ENCODE measurements around the gene SPEF1.

SPEF1 gene

DNA sequence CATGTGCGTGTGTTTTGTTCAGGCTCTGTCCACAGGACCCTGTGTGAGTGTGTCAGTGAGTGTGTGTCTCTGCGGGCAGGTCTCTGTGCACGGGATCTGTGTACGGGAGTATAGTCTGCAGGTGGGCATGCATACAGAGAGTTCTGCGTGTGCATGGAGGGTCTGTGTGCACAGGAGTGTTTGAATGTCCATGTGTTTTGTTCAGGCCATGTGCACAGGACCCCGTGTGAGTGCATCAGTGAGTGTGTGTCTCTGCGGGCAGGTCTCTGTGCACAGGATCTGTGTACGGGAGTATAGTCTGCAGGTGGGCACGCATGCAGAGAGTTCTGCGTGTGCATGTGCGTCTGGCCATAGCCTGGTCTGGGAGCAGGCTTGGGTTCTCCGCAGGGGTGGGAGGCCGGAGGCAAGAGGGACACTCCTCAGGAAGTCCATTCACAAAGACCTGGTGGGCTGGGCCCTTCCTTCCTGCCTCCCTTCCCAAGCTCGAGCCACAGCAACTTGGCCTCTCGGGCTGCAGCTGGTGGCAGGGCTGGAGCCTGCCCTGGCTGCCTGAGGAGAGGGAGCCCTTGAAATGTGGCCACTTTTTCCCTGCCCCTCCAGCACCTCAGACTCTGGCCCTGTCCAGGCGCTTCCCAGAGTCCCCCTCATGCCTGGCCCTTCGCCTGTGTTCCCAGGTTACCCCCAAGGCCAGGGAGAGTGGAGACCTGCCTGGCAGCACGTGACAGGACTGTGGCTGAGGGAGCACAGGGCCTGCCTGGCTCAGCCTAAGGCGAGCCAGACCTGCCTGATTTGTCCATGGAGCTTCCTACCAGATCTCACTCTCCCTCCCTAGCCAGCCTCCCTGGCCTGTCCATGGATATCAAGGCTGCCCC, 42.0 kb downstream of the SPEF1 start:
- Histone ChIP-seq H3K27me3 (ENCODE audit: insufficient read depth, insufficient read length) (no peaks in the 10 kb centered on the region), H3K4me1 (ENCODE audit: insufficient read depth, insufficient read length) (peaks cover 16% of the 10 kb centered on the region), H3K36me3 (ENCODE audit: insufficient read depth, insufficient read length, low read length) (no peaks in the 10 kb centered on the region), H3K9me3 (ENCODE audit: insufficient read depth, low read length) (no peaks in the 10 kb centered on the region), H3K9ac (ENCODE audit: insufficient read length, low read depth) (peak overlapping the region; percentile 64), H3K4me3 (ENCODE audit: insufficient read length, low read depth) (no peak overlapping the region)
- TF ChIP-seq SUZ12 (IDR thresholded peaks at IDR 0.05; ENCODE audit: extremely low read depth, insufficient read depth, insufficient read length) (no peak), ZNF274 (IDR thresholded peaks at IDR 0.05; ENCODE audit: low read depth, low read length) (no peak), YY1 (IDR thresholded peaks at IDR 0.05; ENCODE audit: insufficient read depth, insufficient read length) (no peak)
- DNase-seq (ENCODE audit: low read depth, low spot score) = no peak

DNA sequence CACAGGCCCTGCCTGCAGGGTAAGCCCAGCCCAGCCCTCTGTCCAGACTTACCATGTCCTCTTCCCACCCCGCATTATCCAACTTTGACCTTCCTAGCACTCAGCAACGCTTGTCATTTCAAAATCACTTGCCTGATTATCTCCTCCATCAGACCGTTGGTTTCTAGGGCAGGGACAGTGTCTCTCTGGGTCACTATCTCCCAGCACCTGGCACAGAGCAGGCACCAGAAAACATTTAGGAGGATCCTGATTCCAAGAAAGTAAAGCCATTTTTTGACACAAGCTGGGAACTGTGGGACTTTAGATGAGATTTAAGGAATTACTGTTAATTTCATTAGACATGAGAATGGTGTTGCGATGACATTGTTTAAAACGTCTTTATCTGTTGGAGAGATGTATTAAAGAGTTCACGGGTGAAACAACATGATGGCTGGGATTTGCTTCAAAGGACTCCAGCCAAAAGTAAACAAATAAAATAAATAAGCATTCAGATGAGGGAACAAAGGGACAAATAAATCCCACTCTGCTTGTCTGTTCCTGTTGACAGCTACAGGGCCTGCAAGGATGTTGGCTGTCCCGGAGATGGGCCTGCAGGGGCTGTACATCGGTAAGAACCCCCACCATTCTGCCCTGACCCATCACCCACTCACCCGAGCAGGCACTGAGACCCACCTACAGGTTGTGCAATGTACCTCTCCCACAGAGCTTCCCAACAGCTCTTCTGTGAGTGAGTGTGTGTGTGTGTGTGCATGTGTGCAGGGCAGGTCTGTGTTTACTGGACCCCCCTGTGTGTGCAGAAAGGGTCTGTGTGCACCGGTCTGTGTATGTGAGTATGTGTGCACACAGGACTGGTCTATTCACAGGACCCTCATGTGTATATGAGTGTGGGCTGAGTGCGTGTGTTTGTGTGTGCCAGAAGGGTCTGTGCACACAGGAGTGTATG, 42.9 kb downstream of the SPEF1 start:
- no peak for TF ChIP-seq ZNF274 (IDR thresholded peaks at IDR 0.05; ENCODE audit: low read depth, low read length)
- TF ChIP-seq SUZ12 (IDR thresholded peaks at IDR 0.05; ENCODE audit: extremely low read depth, insufficient read depth, insufficient read length) = no peak
- no peak for TF ChIP-seq YY1 (IDR thresholded peaks at IDR 0.05; ENCODE audit: insufficient read depth, insufficient read length)
- no peaks in the 10 kb centered on the region for H3K36me3 ChIP-seq (ENCODE audit: insufficient read depth, insufficient read length, low read length)
- peaks cover 18% of the 10 kb centered on the region for H3K4me1 ChIP-seq (ENCODE audit: insufficient read depth, insufficient read length)
- no peaks in the 10 kb centered on the region for H3K9me3 ChIP-seq (ENCODE audit: insufficient read depth, low read length)
- H3K9ac ChIP-seq (ENCODE audit: insufficient read length, low read depth) = no peak overlapping the region
- DNase-seq (ENCODE audit: low read depth, low spot score) = no peak
- no peak overlapping the region for H3K4me3 ChIP-seq (ENCODE audit: insufficient read length, low read depth)
- peaks cover 4% of the 10 kb centered on the region for H3K27me3 ChIP-seq (ENCODE audit: insufficient read depth, insufficient read length)

DNA sequence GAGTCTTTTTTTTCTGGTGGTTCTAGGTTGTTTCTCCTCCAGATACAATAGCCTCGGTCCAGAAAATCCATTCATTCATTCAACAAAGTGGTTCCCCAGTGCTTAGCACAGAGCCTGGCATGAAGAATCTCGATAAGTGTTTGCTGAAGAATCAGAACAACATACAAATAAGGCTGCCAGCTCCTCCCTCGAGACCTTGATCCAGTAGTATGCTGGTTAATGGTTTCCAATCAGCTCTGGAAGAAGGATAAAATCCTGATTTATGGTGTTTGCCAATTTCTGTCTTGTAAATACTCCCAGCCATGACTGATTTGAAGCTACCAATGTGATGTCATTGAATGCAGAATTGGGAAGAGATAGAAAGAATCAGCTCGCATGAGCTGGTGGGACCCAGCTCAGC, 45.5 kb downstream of the SPEF1 start:
- no peaks in the 10 kb centered on the region for H3K36me3 ChIP-seq (ENCODE audit: insufficient read depth, insufficient read length, low read length)
- DNase-seq (ENCODE audit: low read depth, low spot score) = no peak
- H3K27me3 ChIP-seq (ENCODE audit: insufficient read depth, insufficient read length) = peaks cover 13% of the 10 kb centered on the region
- TF ChIP-seq ZNF274 (IDR thresholded peaks at IDR 0.05; ENCODE audit: low read depth, low read length) = no peak
- no peak for TF ChIP-seq SUZ12 (IDR thresholded peaks at IDR 0.05; ENCODE audit: extremely low read depth, insufficient read depth, insufficient read length)
- no peak for TF ChIP-seq YY1 (IDR thresholded peaks at IDR 0.05; ENCODE audit: insufficient read depth, insufficient read length)
- no peaks in the 10 kb centered on the region for H3K9me3 ChIP-seq (ENCODE audit: insufficient read depth, low read length)
- no peak overlapping the region for H3K9ac ChIP-seq (ENCODE audit: insufficient read length, low read depth)
- H3K4me3 ChIP-seq (ENCODE audit: insufficient read length, low read depth) = no peak overlapping the region
- H3K4me1 ChIP-seq (ENCODE audit: insufficient read depth, insufficient read length) = peaks cover 22% of the 10 kb centered on the region

DNA sequence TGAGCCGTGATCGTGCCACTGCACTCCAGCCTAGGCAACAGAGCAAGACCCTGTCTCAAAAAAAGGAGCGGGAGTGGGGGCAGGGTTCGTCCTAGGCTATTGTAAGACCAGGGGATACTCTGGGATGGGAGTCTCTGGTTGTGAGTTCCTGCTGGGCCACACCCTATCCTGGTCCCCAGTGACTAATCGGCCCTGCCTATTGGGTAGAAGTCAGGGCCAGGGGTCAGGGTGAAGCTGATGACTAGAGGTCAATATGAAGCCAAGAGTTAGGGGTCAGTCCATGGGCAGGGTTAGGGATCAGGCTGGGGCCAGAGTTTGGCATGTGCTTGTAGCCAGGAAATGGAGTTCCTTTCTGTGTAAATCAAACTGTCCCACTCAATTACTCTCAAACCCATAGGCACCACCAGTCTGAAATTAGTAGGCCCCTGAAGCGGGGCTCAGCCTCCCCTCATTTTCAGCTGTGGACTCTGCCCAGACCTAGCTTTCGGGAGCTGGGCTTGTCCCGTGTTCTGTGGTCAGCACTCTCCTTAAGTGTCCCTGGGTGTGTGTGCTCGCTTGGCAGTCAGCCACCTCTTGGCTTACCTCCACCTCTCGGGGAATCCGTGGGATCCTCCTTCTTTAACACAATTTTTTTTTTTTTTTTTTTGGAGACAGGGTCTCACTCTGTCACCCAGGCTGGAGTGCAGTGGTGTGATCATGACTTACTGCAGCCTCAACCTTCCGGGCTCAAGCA, 47.0 kb downstream of the SPEF1 start:
- no peak overlapping the region for H3K9ac ChIP-seq (ENCODE audit: insufficient read length, low read depth)
- peaks cover 15% of the 10 kb centered on the region for H3K4me1 ChIP-seq (ENCODE audit: insufficient read depth, insufficient read length)
- no peak overlapping the region for H3K4me3 ChIP-seq (ENCODE audit: insufficient read length, low read depth)
- peaks cover 15% of the 10 kb centered on the region for H3K27me3 ChIP-seq (ENCODE audit: insufficient read depth, insufficient read length)
- TF ChIP-seq YY1 (IDR thresholded peaks at IDR 0.05; ENCODE audit: insufficient read depth, insufficient read length) (no peak), ZNF274 (IDR thresholded peaks at IDR 0.05; ENCODE audit: low read depth, low read length) (no peak), SUZ12 (IDR thresholded peaks at IDR 0.05; ENCODE audit: extremely low read depth, insufficient read depth, insufficient read length) (no peak)
- H3K9me3 ChIP-seq (ENCODE audit: insufficient read depth, low read length) = no peaks in the 10 kb centered on the region
- H3K36me3 ChIP-seq (ENCODE audit: insufficient read depth, insufficient read length, low read length) = no peaks in the 10 kb centered on the region
- no peak for DNase-seq (ENCODE audit: low read depth, low spot score)

DNA sequence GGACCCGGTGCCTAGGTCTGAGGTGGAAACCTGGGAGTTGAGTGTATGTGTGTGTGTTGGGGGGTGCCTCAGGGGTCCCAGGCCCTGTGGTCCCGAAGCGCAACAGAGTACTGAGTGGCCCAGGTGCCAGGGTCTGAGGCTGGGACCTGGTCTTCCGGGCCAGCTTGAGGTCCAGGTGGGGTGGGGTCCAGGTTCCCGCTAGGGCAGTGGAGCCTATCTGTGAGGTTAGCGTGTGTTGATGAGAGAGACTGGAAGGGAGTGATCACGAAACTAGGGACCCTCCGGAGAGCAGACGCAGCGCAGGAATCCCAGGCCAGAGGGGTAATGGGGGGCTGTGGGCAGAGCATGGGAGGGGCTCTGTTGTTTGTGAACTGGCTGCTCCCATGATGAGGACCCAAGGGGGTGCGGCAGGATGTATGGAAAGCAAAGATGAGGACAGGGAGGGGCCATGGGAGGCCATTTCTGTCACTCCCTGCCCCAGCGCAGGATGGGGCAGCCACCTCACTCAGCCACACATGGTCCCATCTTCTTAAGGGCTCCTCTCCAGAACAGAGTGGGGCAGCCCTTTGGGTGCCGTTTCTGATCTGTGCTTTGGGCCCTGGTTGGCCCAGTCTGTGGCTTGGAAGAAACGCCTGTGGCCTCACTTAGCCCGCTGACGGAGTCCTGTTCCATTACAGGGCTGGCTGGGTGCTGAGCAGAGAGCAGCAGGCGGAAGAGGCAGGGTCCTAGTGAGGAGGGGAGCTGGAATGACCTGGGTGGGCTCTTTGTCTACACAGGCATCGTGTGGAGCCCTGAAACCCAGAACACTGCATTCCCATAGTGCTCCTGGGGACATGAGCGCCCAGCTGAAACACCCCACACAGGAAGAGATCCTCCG, 47.9 kb downstream of the SPEF1 start:
- Histone ChIP-seq H3K27me3 (ENCODE audit: insufficient read depth, insufficient read length) (peaks cover 15% of the 10 kb centered on the region), H3K4me1 (ENCODE audit: insufficient read depth, insufficient read length) (peaks cover 13% of the 10 kb centered on the region), H3K9me3 (ENCODE audit: insufficient read depth, low read length) (no peaks in the 10 kb centered on the region), H3K9ac (ENCODE audit: insufficient read length, low read depth) (peak overlapping the region; percentile 86), H3K4me3 (ENCODE audit: insufficient read length, low read depth) (peak overlapping the region; percentile 45), H3K36me3 (ENCODE audit: insufficient read depth, insufficient read length, low read length) (no peaks in the 10 kb centered on the region)
- TF ChIP-seq ZNF274 (IDR thresholded peaks at IDR 0.05; ENCODE audit: low read depth, low read length) (no peak), YY1 (IDR thresholded peaks at IDR 0.05; ENCODE audit: insufficient read depth, insufficient read length) (no peak), SUZ12 (IDR thresholded peaks at IDR 0.05; ENCODE audit: extremely low read depth, insufficient read depth, insufficient read length) (no peak)
- no peak for DNase-seq (ENCODE audit: low read depth, low spot score)

All from NT2/D1 (cell line).